ENCODE data around the gene PECR. TPM values are rescaled to one million over a fixed set of nuclear protein-coding genes. Genes with fewer than 3 reads are reported as not detected.

PECR gene
- total and polyA plus RNA-seq, 2 donors: 5.7 to 10.1 TPM

- Histone ChIP-seq H3K36me3 (ENCODE audit: control insufficient read depth in 2 of 2, insufficient read depth in 2 of 2, low read length in 1 of 2) (no peaks in the 10 kb centered on the region), H3K9me3 (ENCODE audit: control insufficient read depth in 2 of 2, insufficient read depth in 1 of 2, low read length in 1 of 2) (no peaks in the 10 kb centered on the region), H3K27me3 (ENCODE audit: control insufficient read depth in 2 of 2, insufficient read depth in 1 of 2, low read length in 1 of 2) (no peaks in the 10 kb centered on the region), H3K27ac (ENCODE audit: low read depth in 1 of 2, low read length in 1 of 2) (no peak overlapping the region), H3K4me3 (ENCODE audit: low read length in 2 of 2) (no peak overlapping the region), H3K4me1 (ENCODE audit: control insufficient read depth in 2 of 2, insufficient read depth in 2 of 2, low read length in 2 of 2) (peaks cover 27 to 37% of the 10 kb centered on the region in 2 donors)
- 94% methylated on average over 3 of the region's 3 CpGs for WGBS
- DNase-seq (ENCODE audit: low read depth in 6 of 9, low spot score in 9 of 9): no peak
Measured at GRCh38 chr2:216008387-216008786, 73.2 kb downstream of the PECR start.

DNA sequence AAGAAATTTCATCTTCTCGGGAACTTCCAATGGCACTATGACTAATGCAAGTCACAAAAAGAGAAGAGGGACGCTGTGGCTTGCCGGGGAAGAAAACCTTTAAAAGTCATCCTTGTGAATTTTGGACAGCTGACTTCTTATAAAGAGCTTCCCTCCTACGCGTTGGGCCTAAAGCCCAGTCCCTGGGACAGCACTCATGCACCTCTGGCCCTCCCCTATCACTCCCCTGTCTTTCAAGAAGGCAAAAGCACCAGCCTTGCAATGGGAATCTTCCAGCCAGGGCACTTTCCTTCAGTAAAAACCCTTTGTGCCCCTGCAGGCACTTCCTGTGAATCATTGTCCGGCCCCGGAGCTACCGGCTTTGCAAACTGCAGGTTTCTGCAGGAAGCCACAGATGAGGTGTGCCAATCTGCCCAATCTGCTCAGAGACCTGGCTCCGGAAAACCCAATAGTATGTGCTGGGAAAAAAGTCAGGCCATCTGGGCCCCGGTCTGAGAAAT, 75.4 kb downstream of the PECR start:
- no peaks in the 10 kb centered on the region for H3K9me3 ChIP-seq (ENCODE audit: control insufficient read depth in 2 of 2, insufficient read depth in 1 of 2, low read length in 1 of 2)
- H3K27me3 ChIP-seq (ENCODE audit: control insufficient read depth in 2 of 2, insufficient read depth in 1 of 2, low read length in 1 of 2): no peaks in the 10 kb centered on the region
- DNase-seq (ENCODE audit: low read depth in 6 of 9, low spot score in 9 of 9): peak in 1 of 9 donors; percentile 47
- no peak overlapping the region for H3K4me3 ChIP-seq (ENCODE audit: low read length in 2 of 2)
- WGBS: 15% methylated on average over 10 of the region's 10 CpGs
- H3K27ac ChIP-seq (ENCODE audit: low read depth in 1 of 2, low read length in 1 of 2): peak overlapping the region; percentile 13 to 28
- peaks cover 20 to 49% of the 10 kb centered on the region in 2 donors for H3K4me1 ChIP-seq (ENCODE audit: control insufficient read depth in 2 of 2, insufficient read depth in 2 of 2, low read length in 2 of 2)
- no peaks in the 10 kb centered on the region for H3K36me3 ChIP-seq (ENCODE audit: control insufficient read depth in 2 of 2, insufficient read depth in 2 of 2, low read length in 1 of 2)

- Histone ChIP-seq H3K9me3 (ENCODE audit: control insufficient read depth in 2 of 2, insufficient read depth in 1 of 2, low read length in 1 of 2) (no peaks in the 10 kb centered on the region), H3K27me3 (ENCODE audit: control insufficient read depth in 2 of 2, insufficient read depth in 1 of 2, low read length in 1 of 2) (no peaks in the 10 kb centered on the region), H3K4me1 (ENCODE audit: control insufficient read depth in 2 of 2, insufficient read depth in 2 of 2, low read length in 2 of 2) (peaks cover 20 to 51% of the 10 kb centered on the region in 2 donors), H3K36me3 (ENCODE audit: control insufficient read depth in 2 of 2, insufficient read depth in 2 of 2, low read length in 1 of 2) (peaks cover 0 to 2% of the 10 kb centered on the region in 2 donors), H3K4me3 (ENCODE audit: low read length in 2 of 2) (no peak overlapping the region), H3K27ac (ENCODE audit: low read depth in 1 of 2, low read length in 1 of 2) (peak overlapping the region; percentile 31 to 61)
- WGBS: 77% methylated on average over 3 of the region's 3 CpGs
- DNase-seq (ENCODE audit: low read depth in 6 of 9, low spot score in 9 of 9): peak in 1 of 9 donors; percentile 36
Measured at GRCh38 chr2:216004697-216005283, 76.8 kb downstream of the PECR start.

GRCh38 chr2:216003876-216004696, 77.5 kb downstream of the PECR start:
- Histone ChIP-seq H3K4me3 (ENCODE audit: low read length in 2 of 2) (no peak overlapping the region), H3K9me3 (ENCODE audit: control insufficient read depth in 2 of 2, insufficient read depth in 1 of 2, low read length in 1 of 2) (no peaks in the 10 kb centered on the region), H3K27me3 (ENCODE audit: control insufficient read depth in 2 of 2, insufficient read depth in 1 of 2, low read length in 1 of 2) (no peaks in the 10 kb centered on the region), H3K27ac (ENCODE audit: low read depth in 1 of 2, low read length in 1 of 2) (no peak overlapping the region), H3K36me3 (ENCODE audit: control insufficient read depth in 2 of 2, insufficient read depth in 2 of 2, low read length in 1 of 2) (peaks cover 0 to 2% of the 10 kb centered on the region in 2 donors), H3K4me1 (ENCODE audit: control insufficient read depth in 2 of 2, insufficient read depth in 2 of 2, low read length in 2 of 2) (peaks cover 15 to 45% of the 10 kb centered on the region in 2 donors)
- DNase-seq (ENCODE audit: low read depth in 6 of 9, low spot score in 9 of 9): no peak
- 89% methylated on average over 6 of the region's 6 CpGs for WGBS

GRCh38 chr2:216002693-216003092, 78.9 kb downstream of the PECR start:
- no peaks in the 10 kb centered on the region for H3K27me3 ChIP-seq (ENCODE audit: control insufficient read depth in 2 of 2, insufficient read depth in 1 of 2, low read length in 1 of 2)
- no peak overlapping the region for H3K4me3 ChIP-seq (ENCODE audit: low read length in 2 of 2)
- no peaks in the 10 kb centered on the region for H3K9me3 ChIP-seq (ENCODE audit: control insufficient read depth in 2 of 2, insufficient read depth in 1 of 2, low read length in 1 of 2)
- DNase-seq (ENCODE audit: low read depth in 6 of 9, low spot score in 9 of 9): no peak
- peaks cover 15 to 50% of the 10 kb centered on the region in 2 donors for H3K4me1 ChIP-seq (ENCODE audit: control insufficient read depth in 2 of 2, insufficient read depth in 2 of 2, low read length in 2 of 2)
- 93% methylated on average over 2 of the region's 2 CpGs for WGBS
- no peak overlapping the region for H3K27ac ChIP-seq (ENCODE audit: low read depth in 1 of 2, low read length in 1 of 2)
- peaks cover 0 to 2% of the 10 kb centered on the region in 2 donors for H3K36me3 ChIP-seq (ENCODE audit: control insufficient read depth in 2 of 2, insufficient read depth in 2 of 2, low read length in 1 of 2)

- no peak for DNase-seq (ENCODE audit: low read depth in 6 of 9, low spot score in 9 of 9)
- H3K36me3 ChIP-seq (ENCODE audit: control insufficient read depth in 2 of 2, insufficient read depth in 2 of 2, low read length in 1 of 2): peaks cover 0 to 2% of the 10 kb centered on the region in 2 donors
- 53% methylated on average over 5 of the region's 5 CpGs for WGBS
- H3K27ac ChIP-seq (ENCODE audit: low read depth in 1 of 2, low read length in 1 of 2): peak overlapping the region in 1 of 2 donors; percentile 30
- no peak overlapping the region for H3K4me3 ChIP-seq (ENCODE audit: low read length in 2 of 2)
- H3K4me1 ChIP-seq (ENCODE audit: control insufficient read depth in 2 of 2, insufficient read depth in 2 of 2, low read length in 2 of 2): peaks cover 15 to 53% of the 10 kb centered on the region in 2 donors
- H3K27me3 ChIP-seq (ENCODE audit: control insufficient read depth in 2 of 2, insufficient read depth in 1 of 2, low read length in 1 of 2): no peaks in the 10 kb centered on the region
- H3K9me3 ChIP-seq (ENCODE audit: control insufficient read depth in 2 of 2, insufficient read depth in 1 of 2, low read length in 1 of 2): no peaks in the 10 kb centered on the region
Measured at GRCh38 chr2:216002101-216002678, 79.4 kb downstream of the PECR start.

DNA sequence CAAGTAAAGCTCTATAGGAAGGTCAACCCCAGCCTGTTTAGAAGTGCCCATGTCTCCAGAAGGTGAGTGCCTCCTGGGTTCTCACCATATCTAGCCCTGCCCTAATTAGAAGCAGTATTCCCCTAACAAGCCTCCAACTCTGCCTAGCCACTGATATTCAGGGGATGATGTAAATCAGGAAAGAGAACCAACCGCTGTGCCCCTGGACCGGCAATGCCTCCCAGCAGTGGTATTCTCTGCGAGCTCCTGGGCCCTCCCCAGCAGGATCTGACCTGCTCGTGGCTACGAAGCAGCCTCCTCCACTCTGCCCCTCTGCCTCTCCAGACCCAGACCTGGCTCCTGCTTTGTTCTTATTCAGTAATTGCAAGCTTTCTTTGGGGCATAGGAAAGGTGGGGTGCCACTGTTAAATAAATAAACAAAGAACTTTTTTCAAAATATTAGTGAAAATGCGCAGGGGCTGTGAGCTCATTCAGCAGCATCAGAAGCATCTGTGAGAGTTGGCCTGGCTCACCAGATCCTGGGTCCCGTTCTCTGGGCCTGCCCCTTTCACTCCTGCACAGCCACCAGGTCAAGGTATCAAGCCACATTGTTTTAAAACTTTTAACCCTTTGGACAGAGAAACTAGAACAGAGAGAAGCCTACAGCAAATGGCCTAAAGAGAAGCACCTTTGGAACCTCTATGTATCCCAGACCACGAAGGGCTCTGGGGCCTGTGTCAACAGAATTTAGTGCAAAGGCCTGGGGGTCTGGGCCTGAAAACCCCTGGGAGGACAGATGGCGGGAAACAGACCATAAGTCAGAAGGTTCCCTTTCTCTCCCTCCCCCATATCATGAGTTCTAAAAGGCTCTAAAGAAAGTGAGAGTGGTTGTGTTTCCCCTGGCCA, 80.2 kb downstream of the PECR start:
- Histone ChIP-seq H3K36me3 (ENCODE audit: control insufficient read depth in 2 of 2, insufficient read depth in 2 of 2, low read length in 1 of 2) (peaks cover 0 to 2% of the 10 kb centered on the region in 2 donors), H3K4me1 (ENCODE audit: control insufficient read depth in 2 of 2, insufficient read depth in 2 of 2, low read length in 2 of 2) (peaks cover 8 to 46% of the 10 kb centered on the region in 2 donors), H3K27me3 (ENCODE audit: control insufficient read depth in 2 of 2, insufficient read depth in 1 of 2, low read length in 1 of 2) (no peaks in the 10 kb centered on the region), H3K4me3 (ENCODE audit: low read length in 2 of 2) (no peak overlapping the region), H3K27ac (ENCODE audit: low read depth in 1 of 2, low read length in 1 of 2) (no peak overlapping the region), H3K9me3 (ENCODE audit: control insufficient read depth in 2 of 2, insufficient read depth in 1 of 2, low read length in 1 of 2) (no peaks in the 10 kb centered on the region)
- WGBS: 53% methylated on average over 9 of the region's 9 CpGs
- DNase-seq (ENCODE audit: low read depth in 6 of 9, low spot score in 9 of 9): no peak

- WGBS: 84% methylated on average over 2 of the region's 2 CpGs
- no peak for DNase-seq (ENCODE audit: low read depth in 6 of 9, low spot score in 9 of 9)
- H3K27ac ChIP-seq (ENCODE audit: low read depth in 1 of 2, low read length in 1 of 2): no peak overlapping the region
Measured at GRCh38 chr2:215998636-215999035, 83.0 kb downstream of the PECR start.

More at GRCh38 chr2:215998636-215999035, 83.0 kb downstream of the PECR start:
- Histone ChIP-seq H3K4me3 (ENCODE audit: low read length in 2 of 2) (no peak overlapping the region), H3K27me3 (ENCODE audit: control insufficient read depth in 2 of 2, insufficient read depth in 1 of 2, low read length in 1 of 2) (no peaks in the 10 kb centered on the region), H3K4me1 (ENCODE audit: control insufficient read depth in 2 of 2, insufficient read depth in 2 of 2, low read length in 2 of 2) (peaks cover 0 to 27% of the 10 kb centered on the region in 2 donors), H3K36me3 (ENCODE audit: control insufficient read depth in 2 of 2, insufficient read depth in 2 of 2, low read length in 1 of 2) (peaks cover 3 to 16% of the 10 kb centered on the region in 2 donors), H3K9me3 (ENCODE audit: control insufficient read depth in 2 of 2, insufficient read depth in 1 of 2, low read length in 1 of 2) (no peaks in the 10 kb centered on the region)
